ENCODE results near the gene TPST2.

Gene TPST2

GRCh38 chr22:26527574-26528465 is 62.1 kb downstream of the TPST2 start:
- DNase-seq = no peak

GRCh38 chr22:26527167-26527566 is 62.8 kb downstream of the TPST2 start:
- DNase-seq = no peak

- DNase-seq = no peak
Measured at GRCh38 chr22:26525946-26526564, 63.9 kb downstream of the TPST2 start.

- no peak for DNase-seq
Measured at GRCh38 chr22:26524870-26525269, 65.1 kb downstream of the TPST2 start.

- no peak for DNase-seq
Measured at GRCh38 chr22:26522592-26522991, 67.3 kb downstream of the TPST2 start.

GRCh38 chr22:26522012-26522411 is 67.9 kb downstream of the TPST2 start:
- no peak for DNase-seq

GRCh38 chr22:26517429-26517828 is 72.5 kb downstream of the TPST2 start:
- DNase-seq = no peak

GRCh38 chr22:26516503-26516902 is 73.4 kb downstream of the TPST2 start:
- no peak for DNase-seq

GRCh38 chr22:26515931-26516330 is 74.0 kb downstream of the TPST2 start:
- DNase-seq = no peak

GRCh38 chr22:26514419-26515161 is 75.3 kb downstream of the TPST2 start:
- no peak for DNase-seq

- DNase-seq = no peak
Measured at GRCh38 chr22:26513838-26514237, 76.1 kb downstream of the TPST2 start.

GRCh38 chr22:26512149-26512793 is 77.7 kb downstream of the TPST2 start, which contains the start of gene TFIP11:
TFIP11 (minus strand) TSS chr22:26512473; CDS start chr22:26510272, 2,201 bp downstream.
- peak; percentile 95 to 96 (median 95) for DNase-seq

- no peak for DNase-seq
Measured at GRCh38 chr22:26508148-26508547, 81.8 kb downstream of the TPST2 start.

- DNase-seq = no peak
Measured at GRCh38 chr22:26503758-26504157, 86.2 kb downstream of the TPST2 start.

GRCh38 chr22:26502688-26503561 is 87.0 kb downstream of the TPST2 start:
- DNase-seq = peak; percentile 51 to 58 (median 53)

GRCh38 chr22:26501996-26502395 is 87.9 kb downstream of the TPST2 start:
- DNase-seq = no peak

- no peak for DNase-seq
Measured at GRCh38 chr22:26499188-26499703, 90.7 kb downstream of the TPST2 start.

GRCh38 chr22:26496456-26496855 is 93.5 kb downstream of the TPST2 start:
- DNase-seq = no peak

- no peak for DNase-seq
Measured at GRCh38 chr22:26494506-26494905, 95.4 kb downstream of the TPST2 start.

GRCh38 chr22:26492220-26492619 is 97.7 kb downstream of the TPST2 start:
- DNase-seq = no peak

- no peak for DNase-seq
Measured at GRCh38 chr22:26489447-26490036, 100.4 kb downstream of the TPST2 start.

All from suppressor macrophage treated with lipopolysaccharide for 1 hour (primary cell).